OCI-LY7 (cell line): ENCODE results near the gene CLPSL1. TPM values are rescaled to one million over a fixed set of nuclear protein-coding genes. Genes with fewer than 3 reads are reported as not detected.

Experiments used
- BruUV-seq: library from RNA; stranded (reverse); fragments of 400-500 nt; replicated peaks from 2 replicates; lab custom pipeline; 2021; lab: Mats Ljungman, UMichigan
- CTCF ChIA-PET: fragments of 300-600 bp; sonication (Branson Sonifier 250); formaldehyde crosslinking; loops from one replicate; lab custom pipeline; 2022; ENCODE audit warnings: antibody characterized with exemption; ENCODE audit not compliant: unreplicated experiment; lab: Charles Lee
- POLR2A ChIA-PET: fragments of 300-600 bp; sonication (Branson Sonifier 250); formaldehyde crosslinking; loops from one replicate; lab custom pipeline; 2022; ENCODE audit warnings: antibody characterized with exemption; lab: Charles Lee
- DNase-seq: peaks from one replicate; pipeline ENCODE4 v3.0.0-alpha.2; 2015; ENCODE audit warnings: low spot score
- H2AFZ ChIP-seq: fragments of 200-600 bp; sonication (generic), shearing (Covaris generic); 2 replicates; pipeline ENCODE4 v1.6.1; 2014; ENCODE audit warnings: mild to moderate bottlenecking, antibody characterized with exemption, low read length, moderate library complexity
- H3K27ac ChIP-seq: fragments of 200-600 bp; sonication (generic); 2 replicates; pipeline ENCODE4 v1.5.1; 2014; ENCODE audit warnings: mixed run types, low read depth, mild to moderate bottlenecking, moderate library complexity, low read length, inconsistent platforms; ENCODE audit not compliant: poor library complexity, severe bottlenecking
- H3K36me3 ChIP-seq: fragments of 200-600 bp; sonication (generic); 2 replicates; pipeline ENCODE4 v1.6.1; 2014; ENCODE audit warnings: mild to moderate bottlenecking, antibody characterized with exemption, low read length, moderate library complexity, mixed read lengths; ENCODE audit not compliant: insufficient read depth
- H3K4me1 ChIP-seq: fragments of 200-600 bp; sonication (generic); 2 replicates; pipeline ENCODE4 v1.5.1; 2014; ENCODE audit warnings: mild to moderate bottlenecking, low read length; ENCODE audit not compliant: insufficient read depth, poor library complexity, severe bottlenecking
- H3K4me2 ChIP-seq: fragments of 200-600 bp; sonication (generic); 2 replicates; pipeline ENCODE4 v1.6.1; 2014; ENCODE audit warnings: mild to moderate bottlenecking, low read length
- H3K4me3 ChIP-seq: fragments of 200-600 bp; sonication (generic); 2 replicates; pipeline ENCODE4 v1.5.1; 2014; ENCODE audit warnings: mild to moderate bottlenecking, low read depth, low read length; ENCODE audit not compliant: poor library complexity, severe bottlenecking
- H3K79me2 ChIP-seq: fragments of 200-600 bp; sonication (generic); 2 replicates; pipeline ENCODE4 v1.6.1; 2016; ENCODE audit warnings: low read depth, mild to moderate bottlenecking, low read length, moderate library complexity, mixed read lengths; ENCODE audit not compliant: insufficient read depth
- H3K9me2 ChIP-seq: fragments of 200-600 bp; sonication (generic); 2 replicates; pipeline ENCODE4 v1.6.1; 2016; ENCODE audit warnings: mild to moderate bottlenecking, low read length, mixed read lengths; ENCODE audit not compliant: insufficient read depth
- H3K9me3 ChIP-seq: fragments of 200-600 bp; sonication (generic); 2 replicates; pipeline ENCODE4 v1.6.1; 2014; ENCODE audit warnings: mild to moderate bottlenecking, mixed run types, low read length, mixed read lengths
- H4K20me1 ChIP-seq: fragments of 200-600 bp; sonication (generic); 2 replicates; pipeline ENCODE4 v1.6.1; 2014; ENCODE audit warnings: mild to moderate bottlenecking, antibody characterized with exemption, low read length, moderate library complexity, mixed read lengths; ENCODE audit not compliant: insufficient read depth
- EZH2phosphoT487 ChIP-seq: fragments of 200-600 bp; sonication (generic); IDR thresholded peaks from 2 replicates; pipeline ENCODE4 v1.6.1; 2018; ENCODE audit warnings: low read depth, borderline replicate concordance, mild to moderate bottlenecking, mixed run types, antibody characterized with exemption, low read length, moderate library complexity, mixed read lengths
- intact Hi-C: fragments of 100-400 bp; cut with micrococcal nuclease; formaldehyde crosslinking; loops from one replicate; pipeline ENCODE4 v1.10.0; 2022; ENCODE audit not compliant: unreplicated experiment
- total RNA-seq, 2 experiments: library from RNA; depleted of rRNA in 1 of 2; stranded (reverse); fragments of >200 nt in 1 of 2; shearing (Covaris generic) in 1 of 2; gene quantifications; 2 replicates each; pipeline ENCODE4 v1.2.3, GENCODE V29; 2014 to 2022
- TF ChIP-seq, protein P1 (sequence below): fragments of 200-600 bp; sonication (generic); conservative IDR thresholded peaks from 2 replicates; pipeline ENCODE4 v1.5.1; 2014; ENCODE audit warnings: mild to moderate bottlenecking, antibody characterized with exemption, low read length, moderate library complexity, mixed read lengths

CLPSL1 gene
- total RNA-seq, 2 experiments from 2014 or later: not detected

DNA sequence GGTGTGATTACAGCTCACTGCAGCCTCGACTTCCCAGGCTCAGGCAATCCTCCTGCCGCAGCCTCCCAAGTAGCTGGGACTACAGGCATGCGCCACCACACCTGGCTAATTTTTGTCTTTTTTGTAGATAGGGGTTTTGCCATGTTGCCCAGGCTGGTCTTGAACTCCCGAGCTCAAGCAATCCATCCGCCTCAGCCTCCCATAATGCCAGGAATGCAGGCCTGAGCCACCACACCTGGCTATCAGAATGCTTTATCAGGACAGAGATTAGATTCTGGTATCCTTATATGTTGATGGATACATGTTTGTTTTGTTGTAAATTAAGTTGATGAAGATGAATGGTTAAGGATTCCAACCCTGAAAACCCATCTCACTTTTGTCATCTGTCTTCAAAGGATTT is 48.5 kb downstream of the CLPSL1 start:
- TF ChIP-seq, protein P1, sequence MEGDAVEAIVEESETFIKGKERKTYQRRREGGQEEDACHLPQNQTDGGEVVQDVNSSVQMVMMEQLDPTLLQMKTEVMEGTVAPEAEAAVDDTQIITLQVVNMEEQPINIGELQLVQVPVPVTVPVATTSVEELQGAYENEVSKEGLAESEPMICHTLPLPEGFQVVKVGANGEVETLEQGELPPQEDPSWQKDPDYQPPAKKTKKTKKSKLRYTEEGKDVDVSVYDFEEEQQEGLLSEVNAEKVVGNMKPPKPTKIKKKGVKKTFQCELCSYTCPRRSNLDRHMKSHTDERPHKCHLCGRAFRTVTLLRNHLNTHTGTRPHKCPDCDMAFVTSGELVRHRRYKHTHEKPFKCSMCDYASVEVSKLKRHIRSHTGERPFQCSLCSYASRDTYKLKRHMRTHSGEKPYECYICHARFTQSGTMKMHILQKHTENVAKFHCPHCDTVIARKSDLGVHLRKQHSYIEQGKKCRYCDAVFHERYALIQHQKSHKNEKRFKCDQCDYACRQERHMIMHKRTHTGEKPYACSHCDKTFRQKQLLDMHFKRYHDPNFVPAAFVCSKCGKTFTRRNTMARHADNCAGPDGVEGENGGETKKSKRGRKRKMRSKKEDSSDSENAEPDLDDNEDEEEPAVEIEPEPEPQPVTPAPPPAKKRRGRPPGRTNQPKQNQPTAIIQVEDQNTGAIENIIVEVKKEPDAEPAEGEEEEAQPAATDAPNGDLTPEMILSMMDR: no peak
- no peak for TF ChIP-seq EZH2phosphoT487
- Histone ChIP-seq H3K36me3 (peaks cover 29% of the 10 kb centered on the region), H2AFZ (no peak overlapping the region), H3K4me2 (no peak overlapping the region), H3K79me2 (no peaks in the 10 kb centered on the region), H3K4me3 (no peak overlapping the region), H3K4me1 (no peaks in the 10 kb centered on the region), H3K9me3 (no peaks in the 10 kb centered on the region), H4K20me1 (no peaks in the 10 kb centered on the region), H3K27ac (no peak overlapping the region), H3K9me2 (no peaks in the 10 kb centered on the region)
- no TSS peak for BruUV-seq
- no peak for DNase-seq
- intact Hi-C loops: no loop called here
- POLR2A ChIA-PET: no interaction called here
- CTCF ChIA-PET: no interaction called here

DNA sequence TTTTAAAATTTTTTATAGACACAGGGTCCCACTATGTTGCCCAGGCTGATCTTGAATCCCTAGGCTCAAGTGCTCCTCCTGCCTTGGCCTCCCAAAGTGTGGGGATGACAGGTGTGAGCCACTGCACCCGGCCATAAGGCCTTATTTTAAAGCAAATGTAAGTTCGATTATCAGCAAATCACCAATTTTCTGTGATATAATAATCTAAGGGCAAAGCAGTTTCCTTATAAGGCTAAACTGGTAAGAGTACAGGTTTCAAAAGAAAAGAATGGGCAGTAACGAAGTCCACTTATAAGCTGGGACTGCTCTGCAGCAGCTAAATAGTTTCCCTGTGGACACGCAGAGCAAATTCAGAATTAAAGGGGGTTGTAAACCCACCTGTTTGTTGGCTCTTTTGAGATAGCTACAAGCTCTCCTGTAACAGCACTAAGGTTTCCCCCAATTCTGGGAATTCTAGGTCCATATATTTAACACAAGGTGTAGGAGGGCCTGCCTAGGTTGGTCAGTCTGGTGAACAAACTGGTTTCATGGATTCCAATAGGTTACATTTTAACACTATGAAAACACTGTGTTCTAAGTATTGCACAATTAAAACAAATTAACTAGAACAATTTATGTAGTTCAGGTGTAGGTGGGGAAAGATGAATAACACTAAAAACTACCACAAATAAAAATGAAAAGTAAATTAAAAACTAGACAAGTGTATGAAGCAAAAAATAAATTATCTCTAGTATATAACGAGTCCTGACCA is 50.6 kb downstream of the CLPSL1 start:
- BruUV-seq: no TSS peak
- H3K4me1 ChIP-seq: no peaks in the 10 kb centered on the region
- H3K9me2 ChIP-seq: no peaks in the 10 kb centered on the region
- H3K4me3 ChIP-seq: no peak overlapping the region
- DNase-seq: no peak
- H3K4me2 ChIP-seq: no peak overlapping the region
- ChIA-PET CTCF (no interaction called here), POLR2A (no interaction called here)
- no peak overlapping the region for H3K27ac ChIP-seq
- H3K9me3 ChIP-seq: no peaks in the 10 kb centered on the region
- TF ChIP-seq, protein P1: no peak
- no peak for TF ChIP-seq EZH2phosphoT487
- no peaks in the 10 kb centered on the region for H3K79me2 ChIP-seq
- no peak overlapping the region for H2AFZ ChIP-seq
- intact Hi-C loops: no loop called here
- peaks cover 49% of the 10 kb centered on the region for H3K36me3 ChIP-seq
- H4K20me1 ChIP-seq: no peaks in the 10 kb centered on the region

DNA sequence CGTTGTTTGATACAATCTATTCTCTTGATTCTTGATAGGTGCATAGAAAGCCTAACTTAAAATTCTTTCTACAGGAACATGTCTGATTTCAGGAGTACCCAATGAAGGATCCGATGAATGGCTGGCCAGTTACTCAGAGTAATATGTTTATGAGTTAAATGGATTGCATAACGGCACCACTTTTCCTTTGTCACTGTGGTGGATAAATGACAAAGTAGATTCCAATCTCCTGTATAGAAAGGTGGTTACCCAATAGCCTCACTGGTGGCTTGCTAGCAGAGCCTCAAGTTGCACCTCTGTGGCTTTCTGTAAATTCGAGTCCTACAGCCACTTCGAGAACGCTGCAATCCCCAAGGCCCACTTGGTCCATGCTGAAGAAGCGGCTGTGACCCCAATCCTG is 52.7 kb downstream of the CLPSL1 start:
- DNase-seq: no peak
- TF ChIP-seq EZH2phosphoT487: no peak
- TF ChIP-seq, protein P1: no peak
- H3K4me2 ChIP-seq: no peak overlapping the region
- no peak overlapping the region for H3K27ac ChIP-seq
- no peaks in the 10 kb centered on the region for H4K20me1 ChIP-seq
- no peak overlapping the region for H2AFZ ChIP-seq
- no peaks in the 10 kb centered on the region for H3K9me3 ChIP-seq
- no peaks in the 10 kb centered on the region for H3K4me1 ChIP-seq
- ChIA-PET POLR2A (no interaction called here), CTCF (no interaction called here)
- no peak overlapping the region for H3K4me3 ChIP-seq
- no peaks in the 10 kb centered on the region for H3K79me2 ChIP-seq
- intact Hi-C loops: no loop called here
- H3K36me3 ChIP-seq: peaks cover 66% of the 10 kb centered on the region
- no TSS peak for BruUV-seq
- no peaks in the 10 kb centered on the region for H3K9me2 ChIP-seq
